Activated gamma-delta T cell treated with Interleukin-2 at 50 U/mL for 16 hours (primary cell): ENCODE measurements around the gene HLA-DOB.
"Not testable (repeated sequence)": the region's sequence is repeated elsewhere in the genome, so short reads cannot be mapped to it uniquely, and the experiment has no call there.

Experiments used
- DNase-seq: peaks from one replicate; pipeline ENCODE4 v3.0.0-alpha.2; 2020

The HLA-DOB gene

GRCh38 chr6:32807020-32807580 is 9.7 kb downstream of the HLA-DOB start:
- DNase-seq, result no peak

GRCh38 chr6:32805404-32805803 is 11.4 kb downstream of the HLA-DOB start:
- not testable (repeated sequence) for DNase-seq

- DNase-seq, result no peak
Measured at GRCh38 chr6:32803416-32803815, 13.4 kb downstream of the HLA-DOB start.

- DNase-seq, result no peak
Measured at GRCh38 chr6:32799740-32800139, 17.1 kb downstream of the HLA-DOB start.

GRCh38 chr6:32799168-32799567 is 17.6 kb downstream of the HLA-DOB start:
- no peak for DNase-seq

GRCh38 chr6:32796848-32797776 is 19.7 kb downstream of the HLA-DOB start:
- peak; percentile 80 for DNase-seq

- DNase-seq, result no peak
Measured at GRCh38 chr6:32794510-32794909, 22.3 kb downstream of the HLA-DOB start.

- DNase-seq, result no peak
Measured at GRCh38 chr6:32792901-32793435, 23.8 kb downstream of the HLA-DOB start.

- DNase-seq, result no peak
Measured at GRCh38 chr6:32790306-32790705, 26.5 kb downstream of the HLA-DOB start.

GRCh38 chr6:32785781-32786533 is 30.8 kb downstream of the HLA-DOB start:
- DNase-seq, result peak; percentile 21

- not testable (repeated sequence) for DNase-seq
Measured at GRCh38 chr6:32782923-32783322, 33.9 kb downstream of the HLA-DOB start.

- DNase-seq, result no peak
Measured at GRCh38 chr6:32779036-32779435, 37.8 kb downstream of the HLA-DOB start.

- DNase-seq, result no peak
Measured at GRCh38 chr6:32775071-32775470, 41.7 kb downstream of the HLA-DOB start.

GRCh38 chr6:32774426-32774825 is 42.4 kb downstream of the HLA-DOB start:
- DNase-seq, result no peak

- no peak for DNase-seq
Measured at GRCh38 chr6:32772656-32773055, 44.1 kb downstream of the HLA-DOB start.

- DNase-seq, result no peak
Measured at GRCh38 chr6:32764048-32764447, 52.8 kb downstream of the HLA-DOB start.

- no peak for DNase-seq
Measured at GRCh38 chr6:32763421-32763820, 53.4 kb downstream of the HLA-DOB start, which contains the start of gene HLA-DQB2. TSS of gene HLA-DQB2 (minus strand) at chr6:32763532. CDS start at chr6:32763470, 62 bp downstream.
